Vagina (tissue), 2 donors: ENCODE data around the gene SYNPR. TPM values are rescaled to one million over a fixed set of nuclear protein-coding genes. Genes with fewer than 3 reads are reported as not detected.

ENCODE experiments used
- DNase-seq, 2 donors: peaks; one replicate each; pipeline ENCODE4 v3.0.0-alpha.2; 2017; ENCODE audit errors: extremely low spot score in 2 of 2
- H3K27ac ChIP-seq: fragments of 200-600 bp; sonication (generic); one replicate; pipeline ENCODE4 v1.5.1; 2019
- H3K27me3 ChIP-seq: fragments of 200-600 bp; sonication (generic); one replicate; pipeline ENCODE4 v1.5.1; 2019
- H3K36me3 ChIP-seq, 2 donors: fragments of 200-600 bp; sonication (generic); one replicate each; pipeline ENCODE4 v1.5.1; 2017 to 2019
- H3K4me1 ChIP-seq: fragments of 200-600 bp; sonication (generic); one replicate; pipeline ENCODE4 v1.5.1; 2019
- H3K4me3 ChIP-seq, 2 donors: fragments of 200-600 bp; sonication (generic); 1 replicate in 1 of 2; 2 replicates in 1 of 2; pipeline ENCODE4 v1.5.1; 2016 to 2019
- H3K9me3 ChIP-seq: fragments of 200-600 bp; sonication (generic); one replicate; pipeline ENCODE4 v1.5.1; 2019
- POLR2A ChIP-seq, 2 donors: fragments of 450-650 bp; IDR thresholded peaks; one replicate each; pipeline ENCODE4 v1.6.1; 2017; ENCODE audit warnings: antibody characterized with exemption in 2 of 2, mild to moderate bottlenecking in 2 of 2, moderate library complexity in 2 of 2
- POLR2AphosphoS5 ChIP-seq, 2 donors: sonication (generic); formaldehyde crosslinking; IDR thresholded peaks; one replicate each; pipeline ENCODE4 v1.9.0; 2017; ENCODE audit warnings: antibody characterized with exemption in 2 of 2, mild to moderate bottlenecking in 2 of 2, low read depth in 1 of 2; ENCODE audit not compliant: insufficient read depth in 1 of 2
- intact Hi-C: fragments of 100-400 bp; cut with DNase I; formaldehyde crosslinking; loops from one replicate; pipeline ENCODE4 v1.15.1; 2023
- total RNA-seq: library from RNA; depleted of rRNA; stranded (reverse); fragments of >200 nt; gene quantifications from one replicate; pipeline ENCODE4 v1.2.3, GENCODE V29; 2016
- TF ChIP-seq, protein P1 (sequence below), 3 experiments: fragments of 450-650 bp in 2 of 3; fragments of 200-600 bp in 1 of 3; sonication (generic) in 1 of 3; IDR thresholded peaks; one replicate each; pipeline ENCODE4 v1.5.1; 2017 to 2019; ENCODE audit warnings: antibody characterized with exemption in 3 of 3, mild to moderate bottlenecking in 2 of 3, moderate library complexity in 2 of 3

The SYNPR gene
- total RNA-seq, 1 donor from 2014 or later, result not detected

DNA sequence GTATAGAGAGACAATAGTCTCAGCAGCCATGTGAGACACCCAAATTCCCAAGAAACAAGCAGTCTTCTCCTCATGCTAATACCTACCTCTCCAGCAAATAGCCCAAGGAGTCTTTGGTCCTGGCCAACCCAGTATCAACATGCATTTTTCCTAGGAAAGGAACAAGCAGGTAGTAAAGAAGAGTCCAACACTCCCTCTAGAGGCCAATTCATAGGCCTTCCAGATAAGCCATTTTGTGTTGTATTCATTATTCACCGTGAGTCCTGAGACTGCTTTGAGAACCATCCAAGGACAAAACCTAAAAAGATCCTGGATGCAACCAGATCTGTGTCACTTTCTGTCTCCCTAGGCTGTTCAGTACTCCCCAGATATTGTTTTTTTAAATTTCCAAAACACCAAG is 310.8 kb downstream of the SYNPR start:
- intact Hi-C loops, result no loop called here
- Histone ChIP-seq H3K27ac (no peak overlapping the region), H3K36me3 (no peaks in the 10 kb centered on the region), H3K27me3 (no peaks in the 10 kb centered on the region), H3K4me3 (no peak overlapping the region), H3K4me1 (no peaks in the 10 kb centered on the region), H3K9me3 (no peaks in the 10 kb centered on the region)
- DNase-seq, result no peak
- TF ChIP-seq, protein P1, sequence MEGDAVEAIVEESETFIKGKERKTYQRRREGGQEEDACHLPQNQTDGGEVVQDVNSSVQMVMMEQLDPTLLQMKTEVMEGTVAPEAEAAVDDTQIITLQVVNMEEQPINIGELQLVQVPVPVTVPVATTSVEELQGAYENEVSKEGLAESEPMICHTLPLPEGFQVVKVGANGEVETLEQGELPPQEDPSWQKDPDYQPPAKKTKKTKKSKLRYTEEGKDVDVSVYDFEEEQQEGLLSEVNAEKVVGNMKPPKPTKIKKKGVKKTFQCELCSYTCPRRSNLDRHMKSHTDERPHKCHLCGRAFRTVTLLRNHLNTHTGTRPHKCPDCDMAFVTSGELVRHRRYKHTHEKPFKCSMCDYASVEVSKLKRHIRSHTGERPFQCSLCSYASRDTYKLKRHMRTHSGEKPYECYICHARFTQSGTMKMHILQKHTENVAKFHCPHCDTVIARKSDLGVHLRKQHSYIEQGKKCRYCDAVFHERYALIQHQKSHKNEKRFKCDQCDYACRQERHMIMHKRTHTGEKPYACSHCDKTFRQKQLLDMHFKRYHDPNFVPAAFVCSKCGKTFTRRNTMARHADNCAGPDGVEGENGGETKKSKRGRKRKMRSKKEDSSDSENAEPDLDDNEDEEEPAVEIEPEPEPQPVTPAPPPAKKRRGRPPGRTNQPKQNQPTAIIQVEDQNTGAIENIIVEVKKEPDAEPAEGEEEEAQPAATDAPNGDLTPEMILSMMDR (IDR thresholded peaks at IDR 0.05), result no peak
- TF ChIP-seq POLR2A (IDR thresholded peaks at IDR 0.05), result no peak

DNA sequence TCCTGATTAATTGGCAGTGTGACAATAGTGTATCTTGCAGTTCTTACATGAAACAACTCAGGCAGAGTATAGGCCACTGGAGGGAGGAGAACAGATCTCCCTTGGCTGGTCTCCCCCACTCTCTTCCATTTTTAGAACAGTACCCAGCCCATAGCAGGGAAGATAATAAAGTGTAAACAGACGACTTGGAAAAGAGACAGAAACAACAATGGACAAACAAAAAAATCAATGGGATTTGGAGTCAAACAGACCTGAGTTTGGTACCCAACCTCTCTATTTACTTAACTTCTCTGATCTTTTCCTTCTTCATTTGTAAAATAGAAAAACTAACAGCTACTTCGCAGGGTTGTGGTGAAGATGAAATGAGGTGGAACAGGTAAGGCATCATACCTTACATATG is 315.7 kb downstream of the SYNPR start:
- intact Hi-C loops, result no loop called here

DNA sequence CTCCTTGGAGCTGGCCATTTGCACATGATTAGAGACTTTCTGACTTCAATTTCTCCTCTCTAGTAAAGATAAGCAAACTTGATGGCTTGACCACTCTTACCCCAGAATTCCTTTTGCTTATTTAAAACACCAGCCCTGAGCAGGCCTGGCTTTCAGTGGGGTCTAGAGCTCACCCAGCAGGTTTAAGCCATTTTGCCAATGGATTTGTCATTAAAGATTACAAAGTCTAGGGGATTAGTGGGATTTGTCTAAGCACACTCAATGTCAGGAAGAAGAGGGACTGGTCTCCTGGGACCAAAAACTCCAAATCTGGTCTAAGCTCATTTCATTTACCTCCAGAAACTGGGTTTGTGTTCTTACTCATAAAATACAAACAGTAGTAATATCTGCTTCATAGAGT is 317.1 kb downstream of the SYNPR start:
- no peak for DNase-seq
- no peaks in the 10 kb centered on the region for H3K27me3 ChIP-seq
- H3K27ac ChIP-seq, result no peak overlapping the region
- no peaks in the 10 kb centered on the region for H3K4me1 ChIP-seq
- H3K36me3 ChIP-seq, result no peaks in the 10 kb centered on the region
- no peaks in the 10 kb centered on the region for H3K9me3 ChIP-seq
- H3K4me3 ChIP-seq, result no peak overlapping the region
- TF ChIP-seq, protein P1 (IDR thresholded peaks at IDR 0.05), result no peak
- TF ChIP-seq POLR2AphosphoS5 (IDR thresholded peaks at IDR 0.05; ENCODE audit: insufficient read depth in 1 of 2, low read depth in 1 of 2) (no peak), POLR2A (IDR thresholded peaks at IDR 0.05) (no peak)
- intact Hi-C loops, result no loop called here

More for the DNA sequence above, 315.7 kb downstream of the SYNPR start:
- H3K36me3 ChIP-seq, result no peaks in the 10 kb centered on the region
- H3K27me3 ChIP-seq, result no peaks in the 10 kb centered on the region
- H3K9me3 ChIP-seq, result no peaks in the 10 kb centered on the region
- no peak overlapping the region for H3K27ac ChIP-seq
- TF ChIP-seq, protein P1 (IDR thresholded peaks at IDR 0.05), result no peak
- TF ChIP-seq POLR2A (IDR thresholded peaks at IDR 0.05) (no peak), POLR2AphosphoS5 (IDR thresholded peaks at IDR 0.05; ENCODE audit: insufficient read depth in 1 of 2, low read depth in 1 of 2) (no peak)
- no peak for DNase-seq
- no peak overlapping the region for H3K4me3 ChIP-seq
- no peaks in the 10 kb centered on the region for H3K4me1 ChIP-seq

DNA sequence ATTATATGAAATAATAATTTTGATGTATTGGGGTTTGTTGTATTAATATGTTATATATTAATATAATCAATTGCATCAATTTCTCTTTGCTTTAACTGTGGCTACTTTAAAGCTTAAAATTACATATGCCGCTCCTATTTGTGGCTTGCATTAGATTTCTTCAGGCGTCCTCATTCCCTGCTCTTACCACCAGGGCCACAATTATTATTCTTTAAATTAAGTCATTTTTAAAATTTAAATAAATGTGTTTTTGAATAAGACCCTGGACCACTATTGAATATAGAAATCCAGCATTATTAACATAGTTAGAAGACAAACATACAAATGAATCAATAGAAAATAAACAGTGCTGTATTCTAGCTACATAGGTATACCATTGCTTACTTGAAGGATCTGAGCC is 318.9 kb downstream of the SYNPR start:
- TF ChIP-seq POLR2A (IDR thresholded peaks at IDR 0.05), result no peak
- TF ChIP-seq, protein P1 (IDR thresholded peaks at IDR 0.05), result no peak
- TF ChIP-seq POLR2AphosphoS5 (IDR thresholded peaks at IDR 0.05; ENCODE audit: insufficient read depth in 1 of 2, low read depth in 1 of 2), result no peak
- Histone ChIP-seq H3K4me3 (no peak overlapping the region), H3K27ac (no peak overlapping the region), H3K36me3 (no peaks in the 10 kb centered on the region), H3K4me1 (no peaks in the 10 kb centered on the region), H3K9me3 (no peaks in the 10 kb centered on the region), H3K27me3 (no peaks in the 10 kb centered on the region)
- DNase-seq, result no peak
- intact Hi-C loops, result no loop called here

DNA sequence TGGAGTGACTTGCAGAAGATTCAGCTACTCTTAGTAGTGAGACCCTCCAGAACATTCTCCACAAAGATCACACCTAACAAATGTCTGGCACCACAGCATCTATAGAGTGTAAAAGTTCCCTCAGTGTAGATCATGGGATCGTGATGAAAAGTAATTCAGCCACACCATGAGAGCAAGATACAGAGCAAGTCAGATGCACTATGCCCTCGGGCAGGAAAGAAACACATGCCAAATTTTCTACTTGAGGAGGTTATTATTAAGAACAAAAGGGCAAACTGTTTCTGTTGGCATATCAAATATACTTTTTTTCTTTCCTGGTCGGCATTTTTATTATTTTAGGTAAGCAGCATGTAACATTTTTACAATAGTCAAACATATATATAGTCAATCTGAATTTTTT is 329.6 kb downstream of the SYNPR start:
- H3K9me3 ChIP-seq, result no peaks in the 10 kb centered on the region
- H3K27ac ChIP-seq, result no peak overlapping the region
- no peak overlapping the region for H3K4me3 ChIP-seq
- H3K27me3 ChIP-seq, result no peaks in the 10 kb centered on the region
- TF ChIP-seq POLR2A (IDR thresholded peaks at IDR 0.05) (no peak), POLR2AphosphoS5 (IDR thresholded peaks at IDR 0.05; ENCODE audit: insufficient read depth in 1 of 2, low read depth in 1 of 2) (no peak)
- TF ChIP-seq, protein P1 (IDR thresholded peaks at IDR 0.05), result no peak
- intact Hi-C loops, result no loop called here
- H3K36me3 ChIP-seq, result no peaks in the 10 kb centered on the region
- DNase-seq, result no peak
- no peaks in the 10 kb centered on the region for H3K4me1 ChIP-seq
